Measurements from ENCODE around the gene PRSS21.
A peak's percentile ranks its signal among the peaks of the same experiment; 100 is the strongest.

Gene PRSS21

GRCh38 chr16:2867987-2868789 lies 51.2 kb downstream of the PRSS21 start:
- DNase-seq (ENCODE audit: low spot score), result peak; percentile 88
